HepG2 (cell line): ENCODE measurements around the gene NEU1. TPM values are rescaled to one million over a fixed set of nuclear protein-coding genes. Genes with fewer than 3 reads are reported as not detected.

Source experiments
- ARNT ChIP-seq: fragments of 450-650 bp; IDR thresholded peaks from 2 replicates; pipeline ENCODE4 v1.6.1; 2017
- CHD2 ChIP-seq: IDR thresholded peaks from 2 replicates; pipeline ENCODE4 v1.6.1; 2011; ENCODE audit warnings: low read depth, low read length, improper control_type of control experiment
- ESRRA ChIP-seq: sonication (generic); formaldehyde crosslinking; IDR thresholded peaks from 2 replicates; pipeline ENCODE4 v1.5.1; 2020; ENCODE audit warnings: mild to moderate bottlenecking, low read depth, missing genetic modification reagents
- HNF4A ChIP-seq: sonication (generic); formaldehyde crosslinking; IDR thresholded peaks from 2 replicates; pipeline ENCODE4 v1.4.0; 2020; ENCODE audit warnings: missing genetic modification reagents
- KAT8 ChIP-seq: IDR thresholded peaks from 2 replicates; pipeline ENCODE4 v1.6.1; 2016; ENCODE audit warnings: missing genetic modification reagents, missing compliant biosample characterization
- KLF6 ChIP-seq: IDR thresholded peaks from 2 replicates; pipeline ENCODE4 v1.8.0; 2016; ENCODE audit warnings: missing biosample characterization, missing genetic modification reagents
- NR2F6 ChIP-seq, 2 experiments: IDR thresholded peaks; 2 replicates each; pipeline ENCODE4 v1.6.1; 2016; ENCODE audit warnings: antibody characterized with exemption in 1 of 2, mild to moderate bottlenecking in 1 of 2
- PATZ1 ChIP-seq: sonication (generic); formaldehyde crosslinking; IDR thresholded peaks from 2 replicates; pipeline ENCODE4 v1.4.0; 2020; ENCODE audit warnings: missing genetic modification reagents
- RARG ChIP-seq: sonication (generic); formaldehyde crosslinking; IDR thresholded peaks from 2 replicates; pipeline ENCODE4 v1.4.0; 2020; ENCODE audit warnings: low read depth, mild to moderate bottlenecking, missing genetic modification reagents
- RBAK ChIP-seq: sonication (generic); formaldehyde crosslinking; IDR thresholded peaks from 2 replicates; pipeline ENCODE4 v1.5.1; 2020; ENCODE audit warnings: mild to moderate bottlenecking, missing genetic modification reagents
- SAFB2 ChIP-seq: sonication (generic); formaldehyde crosslinking; IDR thresholded peaks from 2 replicates; pipeline ENCODE4 v1.5.1; 2020; ENCODE audit warnings: missing genetic modification reagents, low read depth, mild to moderate bottlenecking, borderline replicate concordance
- SPEN ChIP-seq: sonication (generic); formaldehyde crosslinking; IDR thresholded peaks from 2 replicates; pipeline ENCODE4 v1.5.1; 2020; ENCODE audit warnings: low read depth, mild to moderate bottlenecking, missing genetic modification reagents
- TFAP4 ChIP-seq: sonication (generic); IDR thresholded peaks from 2 replicates; pipeline ENCODE4 v1.6.1; 2016; ENCODE audit warnings: low read depth, borderline replicate concordance
- ZBTB8A ChIP-seq: sonication (generic); formaldehyde crosslinking; IDR thresholded peaks from 2 replicates; pipeline ENCODE4 v1.4.0; 2020; ENCODE audit warnings: mild to moderate bottlenecking, low read depth, missing genetic modification reagents, borderline replicate concordance
- ZFP36 ChIP-seq: fragments of 150-350 bp; IDR thresholded peaks from 2 replicates; pipeline ENCODE4 v1.6.1; 2018; ENCODE audit warnings: borderline replicate concordance, low read length, low read depth; ENCODE audit not compliant: partially characterized antibody
- ZNF234 ChIP-seq: sonication (generic); formaldehyde crosslinking; conservative IDR thresholded peaks from 2 replicates; pipeline ENCODE4 v1.5.1; 2020; ENCODE audit warnings: mild to moderate bottlenecking, missing genetic modification reagents
- ZNF343 ChIP-seq: sonication (generic); formaldehyde crosslinking; IDR thresholded peaks from 2 replicates; pipeline ENCODE4 v1.4.0; 2020; ENCODE audit warnings: mild to moderate bottlenecking, missing genetic modification reagents
- ZNF543 ChIP-seq: sonication (generic); formaldehyde crosslinking; IDR thresholded peaks from 2 replicates; pipeline ENCODE4 v1.4.0; 2020; ENCODE audit warnings: mild to moderate bottlenecking, missing genetic modification reagents
- ZNF614 ChIP-seq: IDR thresholded peaks from 2 replicates; pipeline ENCODE4 v1.6.1; 2018; ENCODE audit warnings: missing biosample characterization, missing genetic modification reagents, inconsistent platforms, borderline replicate concordance
- polyA plus RNA-seq, 8 experiments: library from polyadenylated mRNA; depleted of rRNA in 3 of 8; stranded (reverse) in 7 of 8; unstranded in 1 of 8; fragments of >200 nt; fragmentation: Illumina TruSeq in 4 of 8; extraction: Trizol in 4 of 8; gene quantifications; 2 replicates each; pipeline versions ENCODE4 v1.2.1 to v1.2.3, GENCODE V29; 2011 to 2016; ENCODE audit warnings: low read depth in 4 of 8, missing spikeins in 1 of 8, mixed read lengths in 1 of 8; ENCODE audit not compliant: insufficient read depth in 1 of 8
- total RNA-seq, 5 experiments: library from RNA; depleted of rRNA; stranded (reverse); fragments of >200 nt; fragmentation: Illumina TruSeq; extraction: Trizol; gene quantifications; 2 replicates each; pipeline ENCODE4 v1.2.3, GENCODE V29; 2016; ENCODE audit warnings: low read depth in 1 of 5
- TF ChIP-seq, protein P1 (sequence below): sonication (generic); formaldehyde crosslinking; IDR thresholded peaks from 2 replicates; pipeline ENCODE4 v1.8.0; 2022; ENCODE audit warnings: mild to moderate bottlenecking, missing genetic modification reagents
- TF ChIP-seq, protein P2 (sequence below): sonication (generic); formaldehyde crosslinking; IDR thresholded peaks from 2 replicates; pipeline ENCODE4 v1.5.1; 2020; ENCODE audit warnings: missing genetic modification reagents, mild to moderate bottlenecking, borderline replicate concordance
- TF ChIP-seq, protein P3 (sequence below): sonication (generic); formaldehyde crosslinking; IDR thresholded peaks from 2 replicates; pipeline ENCODE4 v1.8.0; 2022; ENCODE audit warnings: missing genetic modification reagents, mild to moderate bottlenecking, inconsistent platforms, borderline replicate concordance

NEU1 gene
- total and polyA plus RNA-seq, 2 of the 13 experiments (the other 11 are each of a cell fraction or from before 2014, with no cell fraction given) = 215 to 297 TPM

- TF ChIP-seq CHD2 (no peak), PATZ1 (CRISPR knock-in tag) (peak; percentile 74), RBAK (no peak), SAFB2 (peak; percentile 89), KAT8 (CRISPR knock-in tag) (no peak), ZNF614 (CRISPR knock-in tag) (no peak), ZNF543 (CRISPR knock-in tag) (no peak), SPEN (CRISPR knock-in tag) (peak; percentile 67), ZBTB8A (CRISPR knock-in tag) (no peak), ZFP36 (no peak), ZNF234 (CRISPR knock-in tag) (peak; percentile 74; the same call in 1 of the 2 replicates), HNF4A (CRISPR knock-in tag) (no peak), KLF6 (CRISPR knock-in tag) (no peak), NR2F6 (IDR thresholded peaks at IDR 0.05) (no peak), NR2F6 (CRISPR knock-in tag; IDR thresholded peaks at IDR 0.05) (no peak), TFAP4 (peak; percentile 74), ARNT (no peak), ESRRA (CRISPR knock-in tag) (no peak; the same call in 1 of the 2 replicates), ZNF343 (CRISPR knock-in tag) (no peak), RARG (CRISPR knock-in tag) (no peak)
- TF ChIP-seq, protein P1, sequence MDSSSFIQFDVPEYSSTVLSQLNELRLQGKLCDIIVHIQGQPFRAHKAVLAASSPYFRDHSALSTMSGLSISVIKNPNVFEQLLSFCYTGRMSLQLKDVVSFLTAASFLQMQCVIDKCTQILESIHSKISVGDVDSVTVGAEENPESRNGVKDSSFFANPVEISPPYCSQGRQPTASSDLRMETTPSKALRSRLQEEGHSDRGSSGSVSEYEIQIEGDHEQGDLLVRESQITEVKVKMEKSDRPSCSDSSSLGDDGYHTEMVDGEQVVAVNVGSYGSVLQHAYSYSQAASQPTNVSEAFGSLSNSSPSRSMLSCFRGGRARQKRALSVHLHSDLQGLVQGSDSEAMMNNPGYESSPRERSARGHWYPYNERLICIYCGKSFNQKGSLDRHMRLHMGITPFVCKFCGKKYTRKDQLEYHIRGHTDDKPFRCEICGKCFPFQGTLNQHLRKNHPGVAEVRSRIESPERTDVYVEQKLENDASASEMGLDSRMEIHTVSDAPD (CRISPR knock-in tag) = no peak
- TF ChIP-seq, protein P2, sequence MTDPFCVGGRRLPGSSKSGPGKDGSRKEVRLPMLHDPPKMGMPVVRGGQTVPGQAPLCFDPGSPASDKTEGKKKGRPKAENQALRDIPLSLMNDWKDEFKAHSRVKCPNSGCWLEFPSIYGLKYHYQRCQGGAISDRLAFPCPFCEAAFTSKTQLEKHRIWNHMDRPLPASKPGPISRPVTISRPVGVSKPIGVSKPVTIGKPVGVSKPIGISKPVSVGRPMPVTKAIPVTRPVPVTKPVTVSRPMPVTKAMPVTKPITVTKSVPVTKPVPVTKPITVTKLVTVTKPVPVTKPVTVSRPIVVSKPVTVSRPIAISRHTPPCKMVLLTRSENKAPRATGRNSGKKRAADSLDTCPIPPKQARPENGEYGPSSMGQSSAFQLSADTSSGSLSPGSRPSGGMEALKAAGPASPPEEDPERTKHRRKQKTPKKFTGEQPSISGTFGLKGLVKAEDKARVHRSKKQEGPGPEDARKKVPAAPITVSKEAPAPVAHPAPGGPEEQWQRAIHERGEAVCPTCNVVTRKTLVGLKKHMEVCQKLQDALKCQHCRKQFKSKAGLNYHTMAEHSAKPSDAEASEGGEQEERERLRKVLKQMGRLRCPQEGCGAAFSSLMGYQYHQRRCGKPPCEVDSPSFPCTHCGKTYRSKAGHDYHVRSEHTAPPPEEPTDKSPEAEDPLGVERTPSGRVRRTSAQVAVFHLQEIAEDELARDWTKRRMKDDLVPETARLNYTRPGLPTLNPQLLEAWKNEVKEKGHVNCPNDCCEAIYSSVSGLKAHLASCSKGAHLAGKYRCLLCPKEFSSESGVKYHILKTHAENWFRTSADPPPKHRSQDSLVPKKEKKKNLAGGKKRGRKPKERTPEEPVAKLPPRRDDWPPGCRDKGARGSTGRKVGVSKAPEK (CRISPR knock-in tag) = no peak
- TF ChIP-seq, protein P3, sequence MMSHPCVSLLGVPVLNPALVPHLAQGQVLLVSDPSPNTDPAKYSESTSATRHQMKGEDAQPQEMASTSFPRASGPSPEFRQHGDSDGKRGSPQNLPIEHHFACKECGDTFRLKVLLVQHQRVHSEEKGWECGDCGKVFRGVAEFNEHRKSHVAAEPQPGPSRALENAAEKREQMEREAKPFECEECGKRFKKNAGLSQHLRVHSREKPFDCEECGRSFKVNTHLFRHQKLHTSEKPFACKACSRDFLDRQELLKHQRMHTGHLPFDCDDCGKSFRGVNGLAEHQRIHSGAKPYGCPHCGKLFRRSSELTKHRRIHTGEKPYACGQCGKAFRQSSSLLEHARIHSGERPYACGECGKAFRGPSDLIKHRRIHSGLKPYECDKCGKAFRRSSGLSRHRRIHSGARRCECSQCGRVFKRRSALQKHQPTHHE = no peak
These were observed 39.5 kb upstream of the NEU1 start, which contains the start of gene ZBTB12 (continued) for GRCh38 chr6:31901953-31902643.
